Measurements from ENCODE around the gene NDNF.

- no peak for TF ChIP-seq POLR2A (IDR thresholded peaks at IDR 0.05; ENCODE audit: low read depth, low read length)
- no peak for TF ChIP-seq POLR2AphosphoS5 (IDR thresholded peaks at IDR 0.05; ENCODE audit: low read depth, low read length)
- TF ChIP-seq TAF1 (IDR thresholded peaks at IDR 0.05; ENCODE audit: low read depth, low read length), result no peak
- no peak for TF ChIP-seq SPI1 (IDR thresholded peaks at IDR 0.05; ENCODE audit: low read depth, low read length)
- TF ChIP-seq PAX5 (IDR thresholded peaks at IDR 0.05; ENCODE audit: insufficient read depth, low read length, severe bottlenecking), result no peak
- no peak for TF ChIP-seq POU2F2 (IDR thresholded peaks at IDR 0.05; ENCODE audit: low read depth, low read length)
Observed at GRCh38 chr4:121069430-121069829, 2.9 kb downstream of the NDNF start.

Data from GM12891 (cell line).